ENCODE results near the gene MCCD1. TPM values are rescaled to one million over a fixed set of nuclear protein-coding genes. Genes with fewer than 3 reads are reported as not detected.

Gene MCCD1
- total RNA-seq, 1 donor from 2014 or later: not detected

GRCh38 chr6:31567531-31568370, 39.0 kb downstream of the MCCD1 start:
- no peak for TF ChIP-seq CTCF (conservative IDR thresholded peaks at IDR 0.05)
- peaks cover 30% of the 10 kb centered on the region for H3K27me3 Mint-ChIP-seq
- DNase-seq (ENCODE audit: extremely low spot score, unreplicated experiment): no peak
- no peak overlapping the region for H3K27ac Mint-ChIP-seq
- H3K4me3 Mint-ChIP-seq: no peak overlapping the region
- no peaks in the 10 kb centered on the region for H3K9me3 Mint-ChIP-seq
- H3K36me3 Mint-ChIP-seq: no peaks in the 10 kb centered on the region
- peaks cover 5% of the 10 kb centered on the region for H3K4me1 Mint-ChIP-seq (ENCODE audit: unreplicated experiment)

GRCh38 chr6:31568537-31568961, 39.8 kb downstream of the MCCD1 start:
- DNase-seq (ENCODE audit: extremely low spot score, unreplicated experiment): no peak
- no peaks in the 10 kb centered on the region for H3K9me3 Mint-ChIP-seq
- no peaks in the 10 kb centered on the region for H3K36me3 Mint-ChIP-seq
- peaks cover 5% of the 10 kb centered on the region for H3K4me1 Mint-ChIP-seq (ENCODE audit: unreplicated experiment)
- no peak for TF ChIP-seq CTCF (conservative IDR thresholded peaks at IDR 0.05)
- peaks cover 34% of the 10 kb centered on the region for H3K27me3 Mint-ChIP-seq
- H3K27ac Mint-ChIP-seq: peak overlapping the region; percentile 45
- no peak overlapping the region for H3K4me3 Mint-ChIP-seq

- DNase-seq (ENCODE audit: extremely low spot score, unreplicated experiment): no peak
- H3K27ac Mint-ChIP-seq: no peak overlapping the region
- H3K4me1 Mint-ChIP-seq (ENCODE audit: unreplicated experiment): peaks cover 5% of the 10 kb centered on the region
- TF ChIP-seq CTCF (conservative IDR thresholded peaks at IDR 0.05): no peak
- no peaks in the 10 kb centered on the region for H3K36me3 Mint-ChIP-seq
- H3K27me3 Mint-ChIP-seq: peaks cover 31% of the 10 kb centered on the region
- H3K9me3 Mint-ChIP-seq: no peaks in the 10 kb centered on the region
- no peak overlapping the region for H3K4me3 Mint-ChIP-seq
These were observed 41.2 kb downstream of the MCCD1 start for GRCh38 chr6:31569861-31570536.

GRCh38 chr6:31572041-31572911, 43.5 kb downstream of the MCCD1 start, which contains the start of gene LTA:
LTA (plus strand) TSS chr6:31572289; CDS start chr6:31572743, 454 bp downstream.
- H3K27ac Mint-ChIP-seq: no peak within 1 kb of the TSS
- no peak for TF ChIP-seq CTCF (conservative IDR thresholded peaks at IDR 0.05)
- H3K27me3 Mint-ChIP-seq: peaks cover 46% of the 10 kb centered on the region
- no peaks in the 10 kb centered on the region for H3K9me3 Mint-ChIP-seq
- H3K4me3 Mint-ChIP-seq: no peak within 1 kb of the TSS
- H3K36me3 Mint-ChIP-seq: no peaks in the 10 kb centered on the region
- no peak for DNase-seq (ENCODE audit: extremely low spot score, unreplicated experiment)
- peaks cover 5% of the 10 kb centered on the region for H3K4me1 Mint-ChIP-seq (ENCODE audit: unreplicated experiment)
